ENCODE results near the gene ACOT7.
"Not testable (repeated sequence)": the region's sequence is repeated elsewhere in the genome, so short reads cannot be mapped to it uniquely, and the experiment has no call there.

The ACOT7 gene

DNA sequence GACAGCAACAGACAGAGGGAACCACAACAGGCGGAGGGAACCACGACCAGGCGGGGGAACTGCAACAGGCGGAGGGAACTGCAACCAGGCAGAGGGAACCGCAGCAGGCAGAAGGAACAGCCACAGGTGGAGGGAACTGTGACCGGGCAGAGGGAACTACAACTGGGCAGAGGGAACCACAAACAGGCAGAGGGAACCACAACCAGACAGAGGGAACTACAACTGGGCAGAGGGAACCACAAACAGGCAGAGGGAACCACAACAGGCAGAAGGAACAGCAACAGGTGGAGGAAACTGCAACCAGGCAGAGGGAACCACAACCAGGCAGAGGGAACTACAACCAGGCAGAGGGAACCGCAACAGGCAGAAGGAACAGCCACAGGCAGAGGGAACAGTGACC, 85.9 kb downstream of the ACOT7 start:
- DNase-seq: not testable (repeated sequence)

DNA sequence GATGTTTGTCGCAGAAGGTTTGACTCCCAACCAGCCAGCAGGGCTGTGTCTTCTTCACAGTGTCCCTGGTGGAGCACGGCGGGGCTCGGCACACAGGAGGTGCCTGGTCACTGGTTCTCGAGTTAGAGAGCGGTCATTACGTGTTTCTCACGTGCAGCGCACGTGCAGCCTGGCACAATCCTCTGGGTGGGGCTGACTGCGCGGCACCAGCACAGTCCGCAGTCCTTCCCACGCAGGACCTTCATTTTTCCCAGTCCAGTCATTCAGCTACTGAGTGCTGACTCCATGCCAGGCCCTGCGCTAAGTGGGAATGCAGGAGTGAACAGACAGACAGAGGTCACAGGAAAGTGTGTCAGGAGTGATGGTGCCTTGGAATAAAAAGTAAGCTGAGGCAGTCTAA, 86.5 kb downstream of the ACOT7 start:
- no peak for DNase-seq

DNA sequence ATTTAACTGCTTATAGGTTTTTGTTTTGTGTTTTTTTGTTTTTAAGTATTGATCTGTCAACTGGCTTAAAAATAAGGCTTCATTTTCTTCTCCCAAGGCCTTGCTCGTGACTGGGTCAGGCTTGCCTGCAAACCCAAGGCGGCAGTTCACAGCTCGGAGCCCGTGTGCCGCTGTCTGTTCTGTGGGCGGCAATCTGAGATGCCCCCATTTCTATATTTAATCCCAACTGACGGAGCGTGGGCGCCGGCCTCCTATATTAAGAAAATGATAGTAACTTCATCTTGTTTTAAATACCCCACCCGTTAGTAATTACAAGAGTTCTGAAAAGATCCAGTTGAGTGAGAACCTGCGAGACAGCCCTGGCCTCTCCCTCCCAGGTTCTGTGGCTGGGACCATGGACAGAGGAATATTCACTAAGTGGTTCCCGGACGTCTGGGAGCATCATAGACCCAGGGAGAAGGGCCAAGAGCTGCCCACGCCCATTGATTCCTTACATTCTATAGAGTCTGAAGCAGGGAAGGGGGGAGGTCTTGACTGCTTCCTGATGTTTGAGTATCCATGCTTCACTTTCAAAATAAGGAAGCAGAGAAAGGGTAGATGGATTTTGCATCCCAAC, 90.1 kb downstream of the ACOT7 start:
- no peak for DNase-seq

DNA sequence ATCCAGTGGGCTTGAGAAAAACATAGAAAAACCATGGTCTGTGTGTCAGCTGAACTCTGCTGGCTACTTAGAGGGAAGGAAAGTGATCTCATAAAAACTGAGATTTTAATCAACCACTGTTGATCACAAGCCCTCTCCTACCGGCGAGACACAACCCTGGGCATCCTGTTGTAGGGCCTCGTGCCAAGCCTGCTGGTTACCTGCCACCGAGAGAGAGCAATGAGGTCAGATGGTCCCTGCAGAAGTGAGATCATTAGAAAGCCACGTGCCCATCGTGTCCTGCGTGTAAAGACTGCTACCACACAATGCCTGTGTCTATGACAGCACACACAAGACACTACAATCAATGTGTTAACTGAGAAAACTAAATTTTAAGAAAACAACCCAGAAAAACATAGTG, 91.0 kb downstream of the ACOT7 start:
- DNase-seq: no peak

DNA sequence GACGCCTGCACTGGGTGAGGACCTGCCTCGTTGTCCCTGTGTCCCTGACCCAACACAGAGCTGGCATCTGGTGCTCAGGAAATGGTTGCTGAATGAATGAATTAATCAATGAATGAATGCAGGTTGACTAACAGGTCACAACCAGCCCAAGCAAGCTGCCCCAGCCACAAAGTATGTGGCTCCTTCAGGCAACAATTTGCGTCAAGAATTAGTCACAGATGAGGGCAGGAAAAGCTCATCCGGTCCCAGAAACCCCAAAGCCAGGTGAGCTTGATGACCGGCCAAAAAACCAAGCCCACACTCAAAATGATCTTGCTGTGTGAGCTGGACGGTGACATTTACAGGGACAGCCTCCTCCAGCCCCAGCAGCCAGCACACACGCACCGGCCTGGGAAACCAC, 92.0 kb downstream of the ACOT7 start:
- no peak for DNase-seq

DNA sequence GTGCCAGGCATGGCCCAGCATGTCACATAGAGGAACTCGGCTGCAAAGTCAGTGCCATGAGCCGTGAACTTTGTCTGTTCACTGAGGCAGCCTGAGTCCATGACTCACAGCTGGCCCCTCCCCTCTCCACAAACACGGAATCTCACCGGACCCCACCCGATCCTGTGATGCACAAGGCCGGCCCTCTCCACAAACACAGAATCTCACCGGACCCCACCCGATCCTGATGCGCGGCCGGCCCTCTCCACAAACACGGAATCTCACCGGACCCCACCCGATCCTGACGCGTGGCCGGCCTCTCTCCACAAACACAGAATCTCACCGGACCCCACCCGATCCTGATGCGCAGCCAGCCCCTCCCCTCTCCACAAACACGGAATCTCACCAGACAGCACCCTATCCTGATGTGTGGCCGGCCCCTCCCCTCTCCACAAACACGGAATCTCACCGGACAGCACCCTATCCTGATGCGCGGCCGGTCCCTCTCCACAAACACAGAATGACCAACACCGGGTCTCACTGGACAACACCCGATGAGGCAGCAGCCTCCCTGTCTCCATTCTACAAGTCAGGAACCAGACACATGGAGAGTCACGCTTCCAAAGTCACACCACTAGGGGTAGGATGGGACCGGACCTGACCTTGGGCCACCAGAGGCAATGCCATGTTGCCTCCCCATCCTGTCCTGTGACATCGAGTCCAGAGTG, 93.1 kb downstream of the ACOT7 start:
- DNase-seq: no peak

DNA sequence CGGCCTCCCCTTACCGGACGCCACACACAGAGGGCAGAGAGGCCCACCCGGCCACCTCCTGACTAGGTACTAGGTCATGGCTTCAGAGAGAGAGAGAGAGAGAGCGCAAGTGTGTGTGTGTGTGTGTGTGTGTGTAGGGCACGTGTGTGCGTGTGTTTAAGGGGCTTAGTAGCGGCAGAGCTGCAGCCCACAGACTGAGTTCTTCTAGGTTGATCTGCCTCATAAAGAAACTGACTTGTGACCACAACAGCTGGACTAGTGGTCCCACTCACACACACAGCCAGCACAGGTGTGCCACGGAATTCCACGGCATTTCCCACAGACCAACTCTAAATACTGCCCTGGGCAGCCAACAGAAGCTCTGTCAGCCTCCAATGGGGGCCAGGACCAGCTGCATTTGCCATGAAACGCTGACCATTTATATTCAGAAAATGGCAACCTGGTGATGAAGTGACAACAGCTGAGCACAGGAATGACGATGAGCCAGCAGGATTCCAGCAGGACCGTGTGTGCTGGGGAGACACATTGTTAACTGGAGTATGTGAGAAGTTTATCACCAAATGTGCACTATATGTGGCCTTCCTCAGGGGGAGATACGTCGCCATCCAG, 93.9 kb downstream of the ACOT7 start:
- no peak for DNase-seq

DNA sequence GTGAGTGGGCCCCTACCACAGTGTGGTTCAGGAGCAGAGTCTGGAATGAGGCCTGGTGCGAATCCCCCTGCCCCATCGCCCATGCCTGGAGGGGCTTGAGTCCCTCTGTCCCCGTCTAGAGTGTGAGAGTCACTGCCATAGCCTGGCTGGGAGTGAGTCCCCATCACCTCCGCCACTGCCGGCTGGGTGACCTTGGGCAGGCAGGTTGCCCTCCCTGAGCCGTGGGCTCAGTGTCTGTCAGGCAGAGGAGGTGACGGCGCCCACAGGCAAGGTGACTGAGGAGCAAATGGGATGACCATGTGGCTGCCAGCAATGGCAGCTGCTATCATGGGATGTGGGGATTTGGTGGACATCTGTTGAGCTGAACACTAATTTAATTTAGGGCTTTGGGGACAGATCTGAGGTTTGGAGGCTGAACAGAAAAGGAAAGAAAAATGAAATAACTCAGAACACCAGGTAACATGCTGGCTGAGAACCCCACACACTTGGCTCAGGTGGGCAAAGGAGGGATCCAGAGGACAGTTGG, 94.6 kb downstream of the ACOT7 start:
- DNase-seq: no peak

DNA sequence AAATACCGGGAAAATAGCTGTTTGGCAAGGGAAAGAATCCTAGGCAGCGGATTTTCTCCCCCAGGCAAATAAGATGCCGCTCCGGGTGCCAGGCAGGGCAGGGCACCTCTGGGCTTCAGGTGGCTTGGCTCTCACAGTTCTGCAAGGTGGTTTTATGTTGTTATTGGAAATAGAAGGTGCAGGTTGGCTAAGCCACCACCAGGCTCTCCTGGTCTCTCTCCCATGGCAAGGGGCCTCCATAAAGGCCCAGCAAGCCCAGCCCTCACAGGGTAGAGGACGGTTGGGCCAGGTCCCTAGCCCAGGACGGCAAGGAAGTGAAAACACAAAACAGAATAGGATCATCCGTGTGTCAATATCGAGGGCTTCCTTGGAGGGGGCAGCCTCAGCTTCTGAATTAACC, 95.0 kb downstream of the ACOT7 start:
- DNase-seq: no peak

DNA sequence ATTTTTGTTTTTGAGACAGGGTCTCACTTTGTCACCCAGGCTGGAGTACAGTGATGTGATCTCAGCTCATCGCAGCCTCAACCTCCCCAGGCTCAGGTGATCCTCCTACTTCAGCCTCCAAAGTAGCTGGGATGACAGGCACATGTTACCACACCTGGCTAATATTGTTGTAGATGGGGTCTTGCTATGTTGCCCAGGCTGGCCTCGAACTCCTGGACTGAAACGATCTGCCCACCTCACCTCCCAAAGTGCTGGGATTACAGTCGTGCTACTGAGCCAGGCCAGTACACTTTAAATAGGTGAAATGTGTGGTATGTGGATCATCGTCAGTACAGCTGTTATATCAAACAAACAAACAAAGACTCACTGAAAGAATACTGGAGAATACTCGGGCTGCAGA, 97.7 kb downstream of the ACOT7 start:
- DNase-seq: no peak

DNA sequence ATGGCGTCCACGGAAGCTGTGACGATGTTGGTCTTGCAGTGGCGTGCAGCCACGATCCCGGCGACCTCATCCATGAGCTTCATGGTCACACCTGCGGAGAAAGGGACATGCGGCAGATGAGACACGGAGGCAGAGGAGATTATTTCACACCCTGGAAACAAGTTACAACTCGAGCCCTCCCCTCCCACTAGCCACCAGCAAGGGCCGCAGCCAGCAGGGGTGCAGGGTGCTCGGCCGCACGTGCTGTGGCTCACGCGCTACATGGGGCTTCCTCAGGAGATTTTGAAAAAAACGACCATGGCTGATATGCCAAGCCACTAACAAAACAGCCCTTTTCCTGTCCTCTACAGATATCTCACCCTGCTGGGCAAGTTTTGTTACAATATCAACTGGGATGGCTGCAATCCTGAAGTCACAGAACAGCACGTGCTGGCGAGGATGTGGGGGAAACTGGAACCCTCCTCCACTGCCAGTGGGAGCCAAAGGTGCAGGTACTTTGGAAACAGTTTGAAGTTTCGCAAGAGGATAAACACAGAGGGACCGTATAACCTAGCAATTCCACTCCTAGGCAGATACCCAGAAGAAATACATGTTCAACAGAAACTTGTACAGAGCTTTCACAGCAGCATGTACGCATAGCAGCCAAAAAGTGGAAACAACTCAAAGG, 98.5 kb downstream of the ACOT7 start:
- no peak for DNase-seq

DNA sequence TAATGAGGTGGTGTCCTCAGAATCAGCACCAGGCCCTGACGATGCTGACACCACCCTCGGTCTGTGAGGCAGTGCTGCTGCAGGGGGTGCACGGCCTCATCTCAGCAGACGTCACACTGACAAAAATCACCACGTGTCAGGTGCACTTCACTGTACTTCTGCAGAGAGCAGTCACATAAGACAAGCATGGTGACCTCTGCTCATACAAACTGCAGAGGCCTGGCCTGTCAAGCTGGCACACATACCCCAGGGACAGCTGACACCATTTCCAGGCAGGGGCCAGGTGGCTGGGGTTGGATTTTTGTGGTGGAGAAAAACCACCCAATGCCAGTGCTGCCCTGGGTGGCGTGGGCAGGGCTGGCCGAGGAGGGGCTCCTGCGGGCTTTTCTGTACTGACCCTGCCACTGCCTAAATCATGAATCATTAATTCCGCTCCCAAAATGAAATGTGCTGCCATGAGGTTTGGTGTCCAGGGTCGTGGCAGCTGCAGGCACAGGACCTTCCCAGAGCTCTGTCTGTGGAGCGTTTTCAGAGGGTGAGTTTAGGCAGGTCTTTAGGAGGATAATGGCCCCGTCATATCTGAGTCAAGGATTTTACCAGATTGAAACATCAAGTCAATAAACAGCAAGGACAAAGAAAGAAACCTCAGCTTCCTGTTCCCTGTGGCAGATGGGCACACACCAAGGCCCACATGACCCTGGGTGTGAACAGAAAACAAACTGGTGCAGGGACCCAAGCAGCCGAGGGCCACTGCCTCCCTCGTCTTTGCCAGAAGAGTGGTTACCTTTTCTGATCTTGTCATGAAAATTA, 99.3 kb downstream of the ACOT7 start:
- no peak for DNase-seq

DNA sequence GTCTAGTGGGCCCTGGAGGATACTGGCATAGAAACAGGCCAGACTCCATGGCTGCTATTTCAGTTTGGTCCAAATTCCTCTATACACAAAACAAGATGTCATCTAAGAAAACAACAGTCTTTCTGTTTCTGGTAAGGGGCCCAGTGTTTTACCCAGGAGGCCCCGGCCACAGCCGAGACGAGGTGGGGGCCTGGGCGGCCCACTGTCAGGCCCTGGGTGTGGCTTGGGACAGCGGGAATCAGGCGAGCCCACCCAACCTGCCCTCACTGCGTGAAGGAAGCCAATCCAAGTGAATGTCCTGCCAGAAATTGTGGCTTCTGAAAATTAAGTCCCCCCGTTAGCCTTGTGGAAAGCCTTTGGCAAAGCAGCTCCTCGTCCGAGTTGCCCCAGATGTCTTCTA, 101.5 kb downstream of the ACOT7 start:
- DNase-seq: no peak

DNA sequence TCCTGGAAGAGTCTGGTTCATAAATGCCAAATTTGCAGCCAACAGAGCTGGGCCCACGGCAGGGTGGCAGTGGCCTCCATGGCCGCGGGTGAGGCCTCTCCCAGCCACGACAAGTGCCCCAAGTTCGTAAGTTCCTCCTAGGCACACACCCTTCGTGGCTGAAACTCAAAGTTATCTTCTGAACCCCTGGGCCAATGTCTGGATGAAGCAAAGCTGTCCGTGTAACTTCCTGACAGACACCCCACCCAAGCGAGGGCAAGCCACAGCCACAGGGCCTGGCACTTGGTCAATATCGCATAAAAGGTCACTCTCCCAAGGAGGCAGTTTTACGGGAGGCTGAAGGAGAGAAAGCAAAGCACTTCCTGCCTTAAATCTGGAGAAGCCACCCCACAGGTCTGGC, 104.9 kb downstream of the ACOT7 start:
- DNase-seq: no peak

DNA sequence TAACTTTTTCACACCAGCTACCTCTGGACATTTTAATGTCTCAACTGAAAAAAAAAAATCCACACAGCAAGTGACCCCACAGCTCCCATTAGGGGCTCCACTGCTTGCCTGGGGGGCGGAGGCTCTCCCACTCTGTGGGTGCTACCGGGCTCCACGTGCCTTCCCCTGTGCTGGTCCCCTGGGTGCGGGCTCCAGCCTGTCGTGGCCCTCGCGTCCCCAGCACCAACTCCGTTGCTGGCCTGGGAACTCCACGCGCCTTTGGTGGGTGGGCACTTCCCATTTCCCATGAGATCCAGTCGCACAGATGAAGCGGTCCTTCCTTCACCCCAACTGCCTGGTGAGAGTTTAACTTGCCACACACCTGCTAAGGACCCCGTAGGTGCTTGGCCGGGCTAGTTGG, 105.5 kb downstream of the ACOT7 start:
- no peak for DNase-seq

DNA sequence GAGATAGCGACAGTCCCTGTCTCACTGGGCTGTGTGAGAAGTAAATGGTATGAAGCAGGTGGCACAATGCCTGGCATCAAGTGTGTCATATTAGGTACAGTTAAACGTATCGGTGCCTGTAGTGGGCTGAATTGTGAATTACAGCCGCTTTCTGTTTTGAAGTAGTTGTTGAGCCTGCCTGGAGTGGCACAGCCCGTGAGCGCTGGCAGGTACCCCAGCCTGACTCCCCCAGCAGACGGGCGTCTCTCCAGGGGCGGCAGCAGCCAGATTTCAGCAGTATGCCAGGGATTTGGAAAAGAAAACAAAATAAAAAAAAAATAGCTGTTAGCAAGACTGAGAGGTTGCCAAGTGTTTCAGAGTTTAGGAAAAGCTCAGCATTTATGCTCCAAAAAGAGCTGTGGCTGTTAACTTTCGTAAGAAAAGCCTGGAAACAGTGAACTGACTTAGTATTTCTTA, 106.1 kb downstream of the ACOT7 start:
- no peak for DNase-seq

DNA sequence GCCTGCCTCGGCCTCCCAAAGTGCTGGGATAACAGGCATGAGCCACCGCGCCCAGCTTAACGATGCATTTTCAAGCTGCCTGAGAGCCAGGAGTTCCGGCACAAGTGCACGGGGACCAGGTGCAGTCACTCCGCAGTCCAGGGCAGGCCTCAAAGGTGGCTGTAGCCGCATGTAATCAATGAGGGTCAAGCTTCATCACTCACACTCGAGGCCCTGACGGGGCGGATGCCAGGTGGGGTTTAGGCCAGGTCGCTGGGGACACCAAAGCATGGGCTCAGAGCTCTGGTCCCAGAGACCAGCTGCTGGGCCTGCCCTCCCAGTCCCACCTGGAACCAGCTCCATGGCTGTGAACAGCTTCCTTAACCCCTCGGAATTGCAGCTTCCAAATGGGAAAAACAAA, 106.5 kb downstream of the ACOT7 start:
- DNase-seq: no peak

DNA sequence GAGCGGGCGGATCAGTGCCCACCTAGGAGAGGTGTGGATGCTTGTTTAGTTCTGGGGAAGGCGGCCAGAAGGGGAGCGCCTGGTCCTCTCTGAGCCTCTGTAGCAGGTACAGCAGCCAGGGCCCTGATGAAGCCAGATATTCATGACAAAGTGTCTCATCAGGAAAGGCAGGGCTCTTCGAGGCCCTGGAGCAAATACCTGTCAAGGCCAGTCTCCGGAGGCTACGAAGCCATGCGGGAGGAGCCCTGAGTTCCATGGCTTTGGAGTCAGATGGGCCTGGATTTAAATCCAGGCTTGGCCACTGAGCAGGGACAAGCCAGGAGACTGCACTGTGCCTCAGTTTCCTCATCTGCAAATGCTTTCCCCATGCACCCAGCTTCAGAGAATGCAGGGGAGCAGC, 107.3 kb downstream of the ACOT7 start:
- DNase-seq: no peak

DNA sequence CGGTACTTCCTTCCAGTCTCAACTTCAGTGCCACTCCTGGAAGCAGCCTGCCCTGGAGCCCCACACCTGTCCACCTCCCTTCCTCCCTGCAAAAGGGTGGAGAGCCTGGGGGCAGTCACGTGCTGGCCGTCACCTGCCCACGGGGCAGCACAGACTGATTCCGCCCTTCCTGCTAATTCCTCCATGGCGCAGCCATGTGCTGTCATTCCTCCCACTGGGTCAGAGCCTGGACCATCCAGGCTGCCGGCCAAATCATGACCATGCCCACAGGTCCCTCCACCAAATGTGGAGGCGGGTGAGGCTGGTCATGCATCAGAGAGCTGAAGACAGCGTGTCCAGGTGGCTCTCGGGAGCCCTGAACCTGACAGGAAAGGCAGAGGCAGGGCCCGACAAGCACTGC, 108.2 kb downstream of the ACOT7 start:
- DNase-seq: no peak

DNA sequence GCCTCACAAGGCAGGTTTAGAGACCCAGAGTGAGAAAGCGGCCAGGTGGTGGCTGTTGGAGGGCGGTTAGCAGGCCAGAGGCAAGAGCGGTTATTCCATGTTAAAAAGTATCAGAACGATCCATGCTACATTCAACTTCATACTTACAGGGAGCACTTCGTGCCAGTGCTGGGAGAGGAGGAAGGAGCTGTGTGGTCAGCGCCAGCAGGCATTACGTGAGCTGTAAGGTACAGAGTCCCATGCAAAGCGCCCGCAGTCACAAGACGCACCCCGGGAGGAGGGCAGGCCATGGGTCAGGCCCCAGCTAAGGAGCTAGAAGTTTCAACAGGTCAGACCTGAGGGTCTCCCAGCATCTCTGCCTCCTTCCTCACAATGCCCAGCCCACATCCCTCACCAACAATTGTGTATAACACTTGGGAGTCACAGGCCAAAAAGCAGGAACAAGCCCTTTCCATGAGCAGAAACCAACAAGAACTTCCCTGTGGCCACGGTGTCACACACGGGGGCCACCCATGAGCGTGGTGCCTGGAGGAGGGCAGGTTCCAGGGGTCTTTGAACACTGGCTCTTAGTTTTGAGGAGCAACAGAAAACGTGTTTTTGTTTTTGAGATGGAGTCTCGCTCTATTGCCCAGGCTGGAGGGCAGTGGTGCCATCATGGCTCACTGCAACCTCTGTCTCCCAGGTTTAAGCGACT, 110.8 kb downstream of the ACOT7 start:
- DNase-seq: no peak

DNA sequence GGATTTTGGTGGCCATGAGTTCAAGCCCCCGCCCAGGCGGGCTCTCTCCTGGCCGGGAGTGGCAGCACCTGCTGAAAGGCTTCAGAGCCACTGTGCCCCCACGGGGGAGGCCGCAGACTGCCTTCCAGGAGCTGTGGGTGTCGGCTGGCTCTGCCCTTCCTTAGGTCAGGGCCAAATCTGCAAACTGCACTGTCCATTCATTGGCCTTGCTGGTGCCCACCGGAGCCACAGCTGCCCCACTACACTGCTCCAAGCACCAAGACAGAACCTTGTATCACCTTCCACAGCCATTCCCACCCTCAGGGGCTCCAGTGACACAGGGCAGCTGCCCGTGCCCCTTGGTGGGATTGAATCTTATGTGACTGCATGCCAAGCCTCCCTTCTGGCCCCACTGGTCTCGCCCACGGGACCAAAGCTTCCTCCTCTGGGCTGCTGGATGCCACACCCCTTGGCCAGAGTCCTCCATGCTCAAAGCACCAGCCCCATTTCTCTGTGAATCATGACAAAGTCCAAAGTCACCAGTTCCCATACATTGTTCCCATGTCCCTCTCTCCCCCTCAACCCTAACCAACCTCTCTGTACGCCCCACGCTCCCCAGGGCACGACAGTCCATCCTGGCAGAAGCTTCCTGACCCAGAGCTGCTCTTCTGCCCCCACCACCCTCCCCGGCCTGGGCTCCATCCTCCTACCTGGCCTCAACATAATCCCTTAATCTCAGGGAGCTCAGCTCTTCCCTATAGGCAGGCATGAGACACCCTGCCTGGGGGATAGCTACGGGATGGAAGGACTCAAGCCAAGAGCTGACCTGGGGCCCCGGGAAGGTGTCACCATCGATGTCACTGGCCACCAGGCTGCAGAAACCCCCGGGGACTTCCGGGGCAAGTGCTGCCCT, 111.8 kb downstream of the ACOT7 start:
- DNase-seq: no peak

Measured in islet precursor cell (in vitro differentiated cells).